Mesenchymal stem cell (in vitro differentiated cells and primary cell): ENCODE data around the gene SELENON.

ENCODE experiments used
- DNase-seq: peaks from one replicate; pipeline ENCODE4 v3.0.0-alpha.2; 2013
- H2AFZ ChIP-seq: one replicate; pipeline ENCODE4 v1.6.1; 2013; ENCODE audit warnings: low read depth, mild to moderate bottlenecking, control low read depth, inconsistent platforms, low read length, moderate library complexity
- H2AK5ac ChIP-seq: 2 replicates; pipeline ENCODE4 v1.6.1; 2013; ENCODE audit warnings: low read length, moderate library complexity, mild to moderate bottlenecking, inconsistent platforms; ENCODE audit not compliant: severe bottlenecking
- H2BK120ac ChIP-seq: one replicate; pipeline ENCODE4 v1.6.1; 2013; ENCODE audit warnings: low read depth, mild to moderate bottlenecking, inconsistent platforms, low read length, moderate library complexity
- H2BK12ac ChIP-seq, 2 experiments: one replicate each; pipeline ENCODE4 v1.6.1; 2013; ENCODE audit warnings: inconsistent platforms in 2 of 2, low read length in 2 of 2, mild to moderate bottlenecking in 2 of 2, moderate library complexity in 2 of 2, control low read depth in 1 of 2
- H2BK15ac ChIP-seq: one replicate; pipeline ENCODE4 v1.6.1; 2013; ENCODE audit warnings: mild to moderate bottlenecking, low read depth, inconsistent platforms; ENCODE audit not compliant: poor library complexity, severe bottlenecking
- H2BK5ac ChIP-seq: 2 replicates; pipeline ENCODE4 v1.6.1; 2013; ENCODE audit warnings: low read depth, mild to moderate bottlenecking, low read length, control low read depth, inconsistent platforms; ENCODE audit not compliant: poor library complexity, severe bottlenecking
- H3K14ac ChIP-seq, 2 experiments: one replicate each; pipeline ENCODE4 v1.6.1; 2013; ENCODE audit warnings: inconsistent platforms in 2 of 2, low read length in 2 of 2, control low read depth in 1 of 2, mild to moderate bottlenecking in 1 of 2, moderate library complexity in 1 of 2
- H3K18ac ChIP-seq, 2 experiments: one replicate each; pipeline ENCODE4 v1.6.1; 2013; ENCODE audit warnings: inconsistent platforms in 2 of 2, low read length in 2 of 2, control low read depth in 1 of 2, low read depth in 1 of 2, mild to moderate bottlenecking in 1 of 2
- H3K23ac ChIP-seq, 2 experiments: one replicate each; pipeline ENCODE4 v1.6.1; 2013; ENCODE audit warnings: inconsistent platforms in 2 of 2, low read length in 2 of 2, mild to moderate bottlenecking in 2 of 2, moderate library complexity in 2 of 2, control low read depth in 1 of 2
- H3K27ac ChIP-seq: 2 replicates; pipeline ENCODE4 v1.5.1; 2013; ENCODE audit warnings: mild to moderate bottlenecking, moderate library complexity, low read length, control low read depth, inconsistent platforms; ENCODE audit not compliant: poor library complexity, severe bottlenecking
- H3K27me3 ChIP-seq, 2 experiments: 2 replicates each; pipeline versions ENCODE4 v1.6.1 to v1.7.0; 2013; ENCODE audit warnings: low read length in 2 of 2, mild to moderate bottlenecking in 2 of 2, moderate library complexity in 2 of 2, control low read depth in 1 of 2, inconsistent platforms in 1 of 2; ENCODE audit not compliant: control insufficient read depth in 1 of 2, insufficient read depth in 1 of 2
- H3K36me3 ChIP-seq, 2 experiments: 2 replicates each; pipeline versions ENCODE4 v1.6.1 to v1.7.0; 2013; ENCODE audit warnings: low read length in 2 of 2, control low read depth in 1 of 2, inconsistent platforms in 1 of 2, low read depth in 1 of 2, mild to moderate bottlenecking in 1 of 2; ENCODE audit not compliant: insufficient read depth in 2 of 2, control insufficient read depth in 1 of 2
- H3K4ac ChIP-seq, 2 experiments: one replicate each; pipeline ENCODE4 v1.6.1; 2013; ENCODE audit warnings: inconsistent platforms in 2 of 2, low read length in 2 of 2, mild to moderate bottlenecking in 2 of 2, moderate library complexity in 2 of 2, control low read depth in 1 of 2, low read depth in 1 of 2
- H3K4me1 ChIP-seq: 2 replicates; pipeline ENCODE4 v1.6.1; 2013; ENCODE audit warnings: low read depth, low read length, control low read depth; ENCODE audit not compliant: control insufficient read depth, insufficient read depth
- H3K4me2 ChIP-seq: 2 replicates; pipeline ENCODE4 v1.6.1; 2013; ENCODE audit warnings: low read length, mild to moderate bottlenecking, inconsistent platforms; ENCODE audit not compliant: poor library complexity, severe bottlenecking
- H3K4me3 ChIP-seq, 2 experiments: 2 replicates each; pipeline versions ENCODE4 v1.5.1 to v1.7.0; 2013; ENCODE audit warnings: low read length in 2 of 2, mild to moderate bottlenecking in 2 of 2, control low read depth in 1 of 2, low read depth in 1 of 2; ENCODE audit not compliant: insufficient read depth in 1 of 2
- H3K79me1 ChIP-seq: replicated peaks from 2 replicates; pipeline ENCODE4 v1.6.1; 2013; ENCODE audit warnings: mild to moderate bottlenecking, control low read depth, low read length, inconsistent platforms; ENCODE audit not compliant: poor library complexity, severe bottlenecking
- H3K9ac ChIP-seq: 2 replicates; pipeline ENCODE4 v1.7.0; 2013; ENCODE audit warnings: mild to moderate bottlenecking, low read length, moderate library complexity
- H3K9me3 ChIP-seq: 2 replicates; pipeline ENCODE4 v1.7.0; 2013; ENCODE audit warnings: mild to moderate bottlenecking, low read length; ENCODE audit not compliant: control insufficient read depth
- H4K8ac ChIP-seq: one replicate; pipeline ENCODE4 v1.6.1; 2013; ENCODE audit warnings: inconsistent platforms, mild to moderate bottlenecking, low read length, moderate library complexity
- H4K91ac ChIP-seq: one replicate; pipeline ENCODE4 v1.6.1; 2013; ENCODE audit warnings: mild to moderate bottlenecking, low read length, inconsistent platforms
- WGBS: methylation state at CpG from one replicate; pipeline ENCODE4 v1.1.7; 2013; ENCODE audit warnings: mixed read lengths; 5-methylcytosine and 5-hydroxymethylcytosine counted together

The SELENON gene

GRCh38 chr1:25768999-25769398 is 31.0 kb upstream of the SELENON start:
- Histone ChIP-seq H3K27ac (no peak overlapping the region), H3K9me3 (no peaks in the 10 kb centered on the region)

GRCh38 chr1:25769625-25770383 is 30.2 kb upstream of the SELENON start:
- Histone ChIP-seq H4K91ac (peak overlapping the region; percentile 29), H3K9me3 (no peaks in the 10 kb centered on the region)
- WGBS, result 97% methylated on average over 23 of the region's 27 CpGs

More at GRCh38 chr1:25768999-25769398, 31.0 kb upstream of the SELENON start:
- Histone ChIP-seq H3K23ac (no peak overlapping the region), H2BK12ac (peak overlapping the region in 1 of 2 experiments; percentile 48), H3K4ac (peak overlapping the region in 1 of 2 experiments; percentile 13), H2BK5ac (no peak overlapping the region), H3K36me3 (peaks cover 12 to 54% of the 10 kb centered on the region in 2 experiments), H2AFZ (no peak overlapping the region), H2BK15ac (no peak overlapping the region), H3K14ac (peak overlapping the region in 1 of 2 experiments; percentile 63), H3K9ac (no peak overlapping the region), H3K4me1 (peaks cover 35% of the 10 kb centered on the region), H3K18ac (peak overlapping the region in 1 of 2 experiments; percentile 14), H4K8ac (peak overlapping the region; percentile 27), H3K4me3 (no peak overlapping the region), H3K27me3 (no peaks in the 10 kb centered on the region), H3K4me2 (no peak overlapping the region), H2AK5ac (no peak overlapping the region), H3K79me1 (no peaks in the 10 kb centered on the region), H4K91ac (peak overlapping the region; percentile 76), H2BK120ac (no peak overlapping the region)
- no peak for DNase-seq
- 87% methylated on average over 2 of the region's 2 CpGs for WGBS

GRCh38 chr1:25770541-25771220 is 29.3 kb upstream of the SELENON start:
- 36% methylated on average over 12 of the region's 14 CpGs for WGBS
- H2BK120ac ChIP-seq, result no peak overlapping the region

More at GRCh38 chr1:25769625-25770383, 30.2 kb upstream of the SELENON start:
- peaks cover 39% of the 10 kb centered on the region for H3K4me1 ChIP-seq
- peak overlapping the region; percentile 45 to 61 for H2BK12ac ChIP-seq
- H3K14ac ChIP-seq, result peak overlapping the region in 1 of 2 experiments; percentile 56
- no peak overlapping the region for H2AK5ac ChIP-seq
- peak overlapping the region; percentile 9 to 58 for H3K18ac ChIP-seq
- DNase-seq, result no peak
- no peak overlapping the region for H3K9ac ChIP-seq
- no peak overlapping the region for H2BK5ac ChIP-seq
- H3K79me1 ChIP-seq, result no peaks in the 10 kb centered on the region
- H3K4ac ChIP-seq, result no peak overlapping the region
- H2BK15ac ChIP-seq, result peak overlapping the region; percentile 44
- H3K4me3 ChIP-seq, result no peak overlapping the region
- H4K8ac ChIP-seq, result peak overlapping the region; percentile 4
- H2AFZ ChIP-seq, result no peak overlapping the region
- H3K27me3 ChIP-seq, result no peaks in the 10 kb centered on the region
- no peak overlapping the region for H3K27ac ChIP-seq
- H3K23ac ChIP-seq, result no peak overlapping the region
- peaks cover 12 to 60% of the 10 kb centered on the region in 2 experiments for H3K36me3 ChIP-seq
- H2BK120ac ChIP-seq, result no peak overlapping the region
- no peak overlapping the region for H3K4me2 ChIP-seq

More at GRCh38 chr1:25770541-25771220, 29.3 kb upstream of the SELENON start:
- Histone ChIP-seq H3K9ac (no peak overlapping the region), H3K4me3 (no peak overlapping the region), H2AK5ac (no peak overlapping the region), H3K9me3 (no peaks in the 10 kb centered on the region), H2BK5ac (no peak overlapping the region), H2BK15ac (no peak overlapping the region), H4K8ac (no peak overlapping the region), H4K91ac (no peak overlapping the region), H3K27ac (no peak overlapping the region), H3K36me3 (peaks cover 12 to 61% of the 10 kb centered on the region in 2 experiments), H3K14ac (peak overlapping the region in 1 of 2 experiments; percentile 89), H3K4me2 (no peak overlapping the region), H3K4ac (peak overlapping the region in 1 of 2 experiments; percentile 29), H3K4me1 (peaks cover 47% of the 10 kb centered on the region), H3K23ac (no peak overlapping the region), H2AFZ (no peak overlapping the region), H3K27me3 (no peaks in the 10 kb centered on the region), H2BK12ac (no peak overlapping the region), H3K79me1 (no peaks in the 10 kb centered on the region), H3K18ac (peak overlapping the region in 1 of 2 experiments; percentile 9)
- DNase-seq, result peak; percentile 53
